EH (cell line): ENCODE measurements around the gene KCNA2.

Experiments
- DNase-seq: peaks from one replicate; pipeline ENCODE4 v3.0.0-alpha.2; 2015; ENCODE audit warnings: low read depth

Gene KCNA2

DNA sequence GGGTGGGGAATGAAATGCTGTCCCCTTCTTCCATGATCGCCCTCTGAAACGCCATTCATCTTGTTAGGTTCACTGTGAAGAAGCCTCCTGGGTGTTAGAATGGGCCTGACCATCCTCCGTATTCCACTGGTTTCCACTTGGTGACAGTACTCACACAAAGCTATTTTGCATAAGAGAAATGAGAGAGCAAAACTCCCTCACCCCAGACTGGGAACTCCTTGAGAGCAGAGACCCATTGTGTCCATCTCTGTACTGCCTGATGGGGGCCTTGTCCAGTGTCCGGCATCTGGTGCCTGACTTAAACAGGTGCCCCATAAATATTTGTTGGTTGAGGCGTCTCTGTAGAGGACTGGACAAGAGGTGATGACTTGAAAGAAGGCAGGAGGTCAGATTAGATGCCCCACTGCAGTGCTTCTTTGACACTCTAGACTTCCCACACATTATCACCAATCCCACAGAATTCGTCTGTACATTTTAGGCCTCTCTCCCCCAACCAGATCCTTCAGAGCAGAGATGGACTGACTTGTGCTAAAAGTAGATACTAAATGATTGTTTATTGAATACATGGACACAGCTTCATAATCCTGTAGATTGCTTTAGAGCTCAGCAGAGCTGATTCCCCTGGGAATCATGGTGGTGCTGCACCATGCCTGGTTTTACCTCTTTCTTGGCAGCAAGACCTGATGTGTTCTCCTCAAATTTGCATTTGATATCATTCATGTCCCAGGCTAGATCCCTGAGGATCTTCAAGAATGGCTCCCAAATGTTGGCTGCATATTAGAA, 22.4 kb upstream of the KCNA2 start:
- DNase-seq, result no peak

GRCh38 chr1:110627764-110628163, 21.6 kb upstream of the KCNA2 start:
- no peak for DNase-seq

- no peak for DNase-seq
Observed at GRCh38 chr1:110626889-110627288, 20.7 kb upstream of the KCNA2 start.

- no peak for DNase-seq
Observed at GRCh38 chr1:110620686-110621085, 14.5 kb upstream of the KCNA2 start.

GRCh38 chr1:110620250-110620615, 14.1 kb upstream of the KCNA2 start:
- DNase-seq, result no peak

DNA sequence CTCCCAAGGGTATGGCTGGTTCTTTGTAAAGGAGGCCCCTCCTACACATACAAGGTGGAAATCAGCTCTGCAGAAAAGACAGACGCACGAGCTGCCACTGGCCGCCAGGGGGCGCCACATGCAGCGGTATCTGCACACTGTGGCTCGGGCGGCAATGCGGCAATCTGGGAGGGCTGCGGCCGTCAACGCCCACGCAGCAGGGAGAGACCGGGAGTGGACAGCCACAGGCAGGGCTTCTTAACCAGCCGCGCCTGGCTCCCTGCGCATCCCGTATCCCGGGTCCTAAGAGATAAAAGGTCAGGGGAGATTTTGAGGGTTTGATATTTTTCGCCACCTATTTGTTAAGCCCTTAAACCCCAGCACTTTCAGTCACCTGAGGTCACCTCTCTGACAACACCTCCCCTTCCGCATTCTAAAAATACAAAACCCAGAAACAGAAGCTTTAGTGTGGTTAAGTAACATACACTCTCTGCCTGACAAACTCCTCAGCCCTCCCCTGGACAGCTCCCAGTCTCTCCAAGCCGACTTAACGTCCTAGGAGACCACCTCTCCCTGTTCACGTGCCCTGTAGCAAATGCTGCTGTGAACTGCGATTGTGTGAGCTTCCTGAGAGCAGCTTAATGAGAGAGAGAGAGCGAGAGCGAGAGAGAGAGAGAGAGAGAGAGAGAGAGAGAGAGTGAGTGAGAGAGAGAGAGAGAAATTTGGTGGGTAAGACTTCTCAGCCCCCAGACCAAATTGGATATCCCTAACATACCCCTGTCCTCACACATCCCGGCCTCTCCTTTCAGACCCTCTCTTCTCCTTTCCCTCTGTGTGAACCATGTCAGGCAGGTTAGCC, 13.5 kb upstream of the KCNA2 start:
- peak; percentile 70 for DNase-seq

GRCh38 chr1:110618668-110619067, 12.5 kb upstream of the KCNA2 start:
- DNase-seq, result no peak

- DNase-seq, result no peak
Observed at GRCh38 chr1:110617589-110617988, 11.4 kb upstream of the KCNA2 start.

GRCh38 chr1:110617116-110617515, 11.0 kb upstream of the KCNA2 start:
- DNase-seq, result no peak

DNA sequence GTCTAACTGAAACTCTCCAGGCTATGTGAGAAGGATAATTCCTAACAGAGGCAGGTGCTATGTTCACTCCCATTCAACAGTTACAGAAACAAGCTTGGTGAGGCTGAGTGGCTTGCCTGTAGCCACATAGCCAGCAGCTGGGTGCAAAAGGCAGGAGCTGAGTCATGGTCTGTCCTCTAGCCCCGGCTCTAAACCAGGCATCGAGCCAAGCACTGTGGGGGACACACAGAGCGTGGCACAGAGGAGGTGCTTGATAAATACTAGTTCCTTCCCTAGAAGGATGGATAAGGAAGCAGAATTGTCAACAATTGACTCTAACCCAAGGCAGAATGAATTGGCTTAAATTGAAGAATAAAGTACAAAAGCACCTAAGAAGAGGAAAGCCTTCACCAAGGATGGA, 10.4 kb upstream of the KCNA2 start:
- DNase-seq, result peak; percentile 34

DNA sequence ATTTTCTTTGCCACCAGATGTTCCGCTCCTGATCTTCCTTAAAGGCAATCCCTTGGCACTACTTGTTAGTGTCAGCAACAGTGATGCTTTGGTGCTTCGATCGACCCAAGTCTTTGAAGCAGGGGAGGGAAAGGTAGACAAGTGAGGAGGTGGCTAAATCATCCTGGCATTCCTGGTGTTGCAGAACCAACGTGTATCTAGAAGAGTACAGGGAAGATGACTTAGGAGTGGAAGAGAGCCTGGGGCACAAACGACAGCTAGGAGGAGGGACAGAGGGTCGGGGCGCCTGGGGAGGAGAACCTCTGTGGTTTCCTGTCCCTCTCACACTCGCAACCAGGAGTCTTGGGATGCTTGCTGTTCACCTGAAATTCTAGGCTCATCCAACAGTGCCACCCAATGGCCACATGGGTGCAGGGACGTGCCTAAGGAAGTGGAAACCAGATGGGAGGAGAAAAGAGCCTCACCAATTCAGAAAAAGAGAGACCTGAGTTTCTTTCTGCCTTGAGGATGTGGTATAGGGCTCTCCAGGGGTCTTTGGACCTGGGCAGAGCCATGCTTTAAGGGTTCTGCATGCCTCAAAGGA, 9.5 kb upstream of the KCNA2 start:
- DNase-seq, result peak; percentile 65

- no peak for DNase-seq
Observed at GRCh38 chr1:110612060-110612745, 6.0 kb upstream of the KCNA2 start.

- DNase-seq, result no peak
Observed at GRCh38 chr1:110610696-110611286, 4.6 kb upstream of the KCNA2 start.

DNA sequence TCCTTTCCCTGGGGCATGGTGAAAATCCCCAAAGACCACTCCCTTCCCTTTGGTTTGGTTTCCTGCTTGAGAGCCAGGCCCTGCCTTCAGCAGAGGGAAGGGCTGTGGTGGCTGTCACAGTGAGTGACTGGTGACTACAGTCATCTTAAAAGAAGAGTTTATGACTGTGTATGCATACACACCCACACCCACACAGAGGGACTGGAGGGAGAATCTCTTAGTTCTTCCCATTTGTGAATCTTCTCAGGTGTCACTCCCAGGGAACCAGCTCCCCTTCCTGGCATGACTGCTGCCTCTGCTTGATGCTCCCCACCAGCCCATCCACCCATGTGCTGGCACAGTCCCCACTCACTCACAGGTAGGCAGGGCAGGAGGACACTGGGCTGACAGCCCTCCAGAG, 3.9 kb upstream of the KCNA2 start:
- DNase-seq, result no peak

- no peak for DNase-seq
Observed at GRCh38 chr1:110608247-110608646, 2.1 kb upstream of the KCNA2 start.

DNA sequence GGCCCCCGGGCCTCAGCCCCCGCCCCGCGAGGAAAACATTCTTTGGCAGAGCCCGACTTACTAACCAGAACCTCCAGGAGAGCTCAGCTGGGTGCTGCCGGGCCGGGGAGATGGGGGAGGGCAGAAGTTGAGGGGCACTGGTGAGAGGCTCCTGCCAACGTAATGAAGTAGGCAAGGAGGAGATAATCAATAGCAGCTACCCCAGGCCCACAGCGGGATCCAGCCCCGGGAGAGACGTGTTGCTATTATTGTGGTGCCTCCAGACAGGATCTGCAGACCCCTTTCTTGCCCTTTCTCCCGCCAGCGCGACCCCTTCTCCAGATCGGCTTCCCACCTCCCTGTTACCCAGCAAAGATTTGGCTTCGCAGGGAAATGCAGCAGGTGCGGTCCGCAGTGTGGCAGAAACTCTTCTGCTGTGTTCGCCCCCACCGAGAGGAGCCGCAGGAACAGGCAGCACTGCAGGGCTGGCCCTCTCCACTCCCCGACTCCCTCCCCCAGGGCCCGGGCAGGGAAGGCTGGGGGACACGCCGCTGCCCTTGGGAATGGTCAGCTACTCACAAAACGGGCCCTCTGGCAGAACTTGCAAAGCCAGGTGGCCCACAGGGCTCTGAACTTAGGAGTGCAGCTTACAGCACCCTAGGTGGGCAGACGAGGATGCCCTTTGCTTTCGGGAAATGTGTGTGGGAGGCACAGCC, 1.5 kb upstream of the KCNA2 start:
- DNase-seq, result no peak

- no peak for DNase-seq
Observed at GRCh38 chr1:110606657-110607535, 738 bp upstream of the KCNA2 start.

DNA sequence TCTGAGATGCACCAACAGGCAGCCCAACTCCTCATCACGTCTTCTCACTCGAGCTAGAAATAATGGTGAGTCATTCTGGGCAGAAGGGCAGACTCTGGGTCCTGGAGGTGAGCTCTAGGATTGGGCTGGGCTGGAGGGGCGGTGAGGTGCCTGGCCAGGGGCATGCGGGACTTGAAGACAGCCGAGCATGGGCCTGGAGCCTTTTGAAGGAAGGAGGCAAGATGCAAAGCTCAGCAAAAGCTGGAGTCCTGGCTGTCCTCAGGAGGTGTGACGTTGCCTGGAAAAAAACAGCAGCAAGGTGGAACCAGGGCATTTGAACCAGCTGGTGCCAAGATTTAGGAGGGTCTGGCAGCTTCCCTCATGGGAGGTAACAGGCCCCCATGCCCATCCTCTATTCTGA, 712 bp downstream of the KCNA2 start:
- no peak for DNase-seq

DNA sequence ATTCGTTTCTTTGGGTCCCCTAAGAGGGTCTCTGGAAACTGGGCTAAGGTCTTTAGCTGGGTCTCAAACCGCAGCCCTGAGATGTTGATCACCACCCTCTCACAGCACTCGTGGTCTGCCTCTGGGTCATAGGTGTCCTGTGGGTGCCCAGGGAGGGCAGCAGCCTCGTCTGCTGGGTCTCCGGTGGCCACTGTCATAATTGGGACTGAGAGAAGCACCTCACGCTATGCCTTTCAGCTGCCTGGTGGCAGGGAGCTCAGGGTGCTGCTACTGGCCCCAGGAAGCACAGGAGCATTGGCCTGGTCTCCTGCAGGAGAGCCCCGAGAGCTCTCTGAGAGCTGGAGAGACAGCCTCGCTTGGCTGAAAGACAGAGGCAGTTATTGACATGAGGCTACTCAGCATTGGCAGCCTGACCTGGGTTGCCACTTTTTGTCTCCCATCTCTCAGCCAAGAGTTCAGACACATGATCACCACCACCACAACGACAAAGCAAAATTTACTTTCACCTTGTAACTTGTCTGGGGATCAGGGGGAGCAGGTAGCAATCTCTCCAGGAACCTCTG, 1.5 kb downstream of the KCNA2 start:
- DNase-seq, result no peak

GRCh38 chr1:110603058-110603457, 3.1 kb downstream of the KCNA2 start:
- DNase-seq, result no peak
